Spleen (tissue), 11 donors: ENCODE data around the gene PDCD11. TPM values are rescaled to one million over a fixed set of nuclear protein-coding genes. Genes with fewer than 3 reads are reported as not detected.

Experiments used
- DNase-seq: peaks from one replicate; pipeline ENCODE4 v3.0.0-alpha.2; 2020
- H3K27ac ChIP-seq, 8 donors: fragments of 200-600 bp; sonication (generic) in 7 of 8; 1 replicate in 4 of 8; 2 replicates in 4 of 8; pipeline versions ENCODE4 v1.5.0 to v1.8.0; 2016 to 2021; ENCODE audit warnings: inconsistent platforms in 4 of 8, mild to moderate bottlenecking in 4 of 8, moderate library complexity in 1 of 8
- H3K27me3 ChIP-seq, 7 donors: fragments of 200-600 bp; sonication (generic) in 6 of 7; replicated peaks in 1 of 7; 1 replicate in 4 of 7; 2 replicates in 3 of 7; pipeline versions ENCODE4 v1.5.0 to v1.8.0; 2016 to 2021; ENCODE audit warnings: inconsistent platforms in 3 of 7, mild to moderate bottlenecking in 1 of 7
- H3K36me3 ChIP-seq, 6 donors: fragments of 200-600 bp; sonication (generic) in 5 of 6; 1 replicate in 4 of 6; 2 replicates in 2 of 6; pipeline versions ENCODE4 v1.5.0 to v1.8.0; 2016 to 2021; ENCODE audit warnings: inconsistent platforms in 2 of 6
- H3K4me1 ChIP-seq, 6 donors: fragments of 200-600 bp; sonication (generic) in 5 of 6; 1 replicate in 3 of 6; 2 replicates in 3 of 6; pipeline versions ENCODE4 v1.5.0 to v1.8.0; 2016 to 2021; ENCODE audit warnings: inconsistent platforms in 3 of 6
- H3K4me3 ChIP-seq, 8 donors: fragments of 200-600 bp; sonication (generic) in 7 of 8; 1 replicate in 4 of 8; 2 replicates in 4 of 8; pipeline versions ENCODE4 v1.5.0 to v1.8.0; 2016 to 2021; ENCODE audit warnings: inconsistent platforms in 4 of 8, mild to moderate bottlenecking in 4 of 8, moderate library complexity in 2 of 8
- H3K9me3 ChIP-seq, 8 donors: fragments of 200-600 bp; sonication (generic) in 7 of 8; 1 replicate in 4 of 8; 2 replicates in 4 of 8; pipeline versions ENCODE4 v1.5.0 to v1.8.0; 2016 to 2021; ENCODE audit warnings: inconsistent platforms in 4 of 8
- CTCF ChIP-seq, 11 experiments: fragments of 200-600 bp in 7 of 11; fragments of 450-650 bp in 4 of 11; sonication (generic) in 4 of 11; IDR thresholded peaks in 8 of 11; conservative IDR thresholded peaks in 3 of 11; 1 replicate in 7 of 11; 2 replicates in 4 of 11; pipeline versions ENCODE4 v1.4.0 to v1.8.0; 2016 to 2021; ENCODE audit warnings: antibody characterized with exemption in 11 of 11, inconsistent platforms in 4 of 11, mild to moderate bottlenecking in 1 of 11
- POLR2A ChIP-seq, 3 donors: fragments of 450-650 bp; IDR thresholded peaks; one replicate each; pipeline ENCODE4 v1.5.1; 2017; ENCODE audit warnings: antibody characterized with exemption in 3 of 3, mild to moderate bottlenecking in 1 of 3
- POLR2AphosphoS5 ChIP-seq, 3 donors: sonication (generic); formaldehyde crosslinking; IDR thresholded peaks; one replicate each; pipeline ENCODE4 v1.5.1; 2017; ENCODE audit warnings: antibody characterized with exemption in 3 of 3
- WGBS, 5 donors: extraction: QIAGEN DNeasy Blood & Tissue Kit in 3 of 5; methylation state at CpG; one replicate each; pipeline versions ENCODE4 v1.1.5 to v1.1.7; 2013 to 2018; 5-methylcytosine and 5-hydroxymethylcytosine counted together
- intact Hi-C: fragments of 100-400 bp; cut with DNase I; formaldehyde crosslinking; loops from one replicate; pipeline ENCODE4 v1.15.0; 2023; ENCODE audit warnings: low total_unique reads
- polyA plus RNA-seq, 3 donors: library from polyadenylated mRNA; stranded (reverse); fragments of 200-250 nt; gene quantifications; one replicate each; pipeline ENCODE4 v1.2.1, GENCODE V29; 2013
- total RNA-seq, 7 donors: library from RNA; depleted of rRNA in 3 of 7; stranded (reverse); fragments of >200 nt in 3 of 7; fragmentation: NEBNext Ultra II Directional in 4 of 7; extraction: Animal tissue kit (Norgen Biotek cat#: 25700) in 4 of 7; gene quantifications; one replicate each; pipeline versions ENCODE4 v1.1.0 to v1.2.1, GENCODE V29; 2016 to 2021
- donor health status: healthy with polysubstance abuse.
- donor health status: DM: no; HTN: no; CAD: no; lungs with moderate emphysema.
- donor health status: DM: no; HTN: no; CAD: no.
- donor health status: Bipolar disorder and iron deficiency.
- donor health status: healthy.
- donor health status: DM: no; HTN: no; CAD: no.
- donor health status: DM: yes; HTN: yes; CAD: no.

PDCD11 gene
- total and polyA plus RNA-seq, 10 donors, result 13.9 to 41.9 (median 22.7) TPM

GRCh38 chr10:103476046-103476768 lies 79.8 kb downstream of the PDCD11 start:
- Histone ChIP-seq H3K27ac (no peak overlapping the region), H3K9me3 (no peaks in the 10 kb centered on the region), H3K4me1 (peaks cover 9 to 40% (median 30%) of the 10 kb centered on the region in 6 donors), H3K4me3 (no peak overlapping the region), H3K27me3 (no peaks in the 10 kb centered on the region), H3K36me3 (no peaks in the 10 kb centered on the region)
- no peak for TF ChIP-seq POLR2AphosphoS5 (IDR thresholded peaks at IDR 0.05)
- TF ChIP-seq CTCF (IDR thresholded peaks at IDR 0.05 in 8 of 11, conservative IDR thresholded peaks at IDR 0.05 in 3 of 11), result peak in 1 of 11 experiments; percentile 10
- WGBS, 5 donors, result 59 to 79% (median 77%) methylated on average over 6 to 11 of the region's 11 CpGs
- intact Hi-C loops, result no loop called here
- DNase-seq, result no peak

DNA sequence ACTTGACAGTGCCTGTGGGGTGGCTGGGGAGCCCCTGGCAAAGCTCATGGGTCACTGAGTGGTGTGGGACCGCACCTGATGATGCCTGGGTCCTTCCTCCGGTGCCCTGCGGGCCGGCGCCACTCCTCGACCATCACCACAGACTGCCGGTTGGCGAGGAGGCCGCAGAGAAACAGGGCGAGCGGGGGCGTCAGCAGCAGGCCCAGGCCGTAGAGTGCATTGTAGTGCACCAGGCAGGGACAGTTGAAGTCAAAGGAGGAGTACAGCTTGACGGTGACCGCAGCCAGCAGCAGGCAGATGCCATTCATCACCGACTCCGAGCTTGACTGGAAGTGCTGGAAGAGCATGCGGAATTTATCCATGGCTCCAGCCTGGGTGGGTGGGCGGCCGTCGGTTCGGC lies 82.2 kb downstream of the PDCD11 start:
- DNase-seq, result no peak
- WGBS, 5 donors, result 87 to 95% (median 93%) methylated on average over 11 to 22 of the region's 22 CpGs
- TF ChIP-seq POLR2A (IDR thresholded peaks at IDR 0.05) (no peak), POLR2AphosphoS5 (IDR thresholded peaks at IDR 0.05) (no peak), CTCF (IDR thresholded peaks at IDR 0.05 in 8 of 11, conservative IDR thresholded peaks at IDR 0.05 in 3 of 11) (no peak)

DNA sequence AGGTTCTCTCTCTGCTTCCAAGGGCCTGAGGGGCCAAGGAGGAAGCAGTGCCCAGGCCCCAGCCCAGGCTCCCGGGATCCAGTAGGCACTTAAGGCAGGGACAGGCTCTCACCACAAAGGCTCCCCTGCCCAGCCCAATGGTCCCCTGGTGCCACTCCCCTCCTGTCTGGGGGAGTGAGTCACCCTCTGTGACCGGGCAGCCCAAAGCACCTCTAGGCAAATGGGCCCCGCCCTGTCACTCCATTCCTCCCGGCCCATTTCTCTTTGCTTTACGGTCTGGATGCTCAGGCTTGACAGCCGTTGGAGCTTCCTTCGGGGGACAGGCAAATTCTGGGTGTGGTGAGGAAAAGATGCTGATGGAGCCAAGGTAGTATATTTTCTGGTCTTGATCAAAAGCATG lies 82.7 kb downstream of the PDCD11 start, which contains the start of gene CALHM3:
CALHM3 (minus strand) TSS at position 106 of the 400 bp plus-strand sequence. CDS start 208 bp downstream, outside the sequence.
- intact Hi-C loops, result no loop called here
- 78 to 96% (median 85%) methylated on average over 7 of the region's 7 CpGs for WGBS, 5 donors
- Histone ChIP-seq H3K9me3 (no peaks in the 10 kb centered on the region), H3K4me3 (no peak within 1 kb of the TSS), H3K27ac (no peak within 1 kb of the TSS), H3K36me3 (no peaks in the 10 kb centered on the region), H3K27me3 (no peaks in the 10 kb centered on the region), H3K4me1 (peaks cover 0 to 28% (median 17%) of the 10 kb centered on the region in 6 donors)
- TF ChIP-seq POLR2A (IDR thresholded peaks at IDR 0.05), result no peak
- no peak for DNase-seq

More for the DNA sequence above, 82.2 kb downstream of the PDCD11 start:
- intact Hi-C loops, result no loop called here
- peaks cover 0 to 28% (median 17%) of the 10 kb centered on the region in 6 donors for H3K4me1 ChIP-seq
- H3K27ac ChIP-seq, result no peak overlapping the region
- no peaks in the 10 kb centered on the region for H3K27me3 ChIP-seq
- H3K9me3 ChIP-seq, result no peaks in the 10 kb centered on the region
- no peak overlapping the region for H3K4me3 ChIP-seq
- no peaks in the 10 kb centered on the region for H3K36me3 ChIP-seq

DNA sequence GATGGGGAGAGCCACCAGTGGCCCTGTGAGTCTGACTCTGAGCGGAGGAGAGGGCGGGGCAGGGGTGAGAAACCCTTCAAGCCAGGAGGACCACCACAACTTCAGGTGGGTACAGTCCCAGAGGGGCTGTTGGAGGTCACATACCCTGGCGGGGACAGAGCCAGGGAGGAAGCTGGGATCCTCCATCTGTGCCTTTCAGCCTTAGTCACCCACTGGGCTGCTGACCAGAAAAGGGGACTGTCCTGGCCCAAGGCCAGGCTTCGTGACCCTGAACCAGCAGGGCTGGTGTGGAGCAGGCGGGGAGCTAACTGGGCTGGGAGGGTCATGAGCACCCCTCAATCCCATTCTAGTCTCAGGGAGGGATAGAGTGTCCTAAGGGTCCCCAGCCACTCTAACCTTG lies 84.1 kb downstream of the PDCD11 start:
- WGBS, 5 donors, result 68 to 96% (median 76%) methylated on average over 4 to 5 of the region's 5 CpGs
- Histone ChIP-seq H3K9me3 (no peaks in the 10 kb centered on the region), H3K4me1 (peaks cover 0 to 30% (median 19%) of the 10 kb centered on the region in 6 donors), H3K27ac (no peak overlapping the region), H3K27me3 (no peaks in the 10 kb centered on the region), H3K36me3 (no peaks in the 10 kb centered on the region), H3K4me3 (no peak overlapping the region)
- intact Hi-C loops, result loop anchor here (2.0 kb wide), 1 partner anchor 58 kb away; no protein-coding TSS in a partner anchor
- no peak for DNase-seq
- TF ChIP-seq POLR2AphosphoS5 (IDR thresholded peaks at IDR 0.05), result peak; percentile 8 to 25 (median 20)
- TF ChIP-seq CTCF (IDR thresholded peaks at IDR 0.05 in 8 of 11, conservative IDR thresholded peaks at IDR 0.05 in 3 of 11), result no peak
